GM19239 (cell line): ENCODE data around the gene GJA9.
"Not testable (repeated sequence)": the region's sequence is repeated elsewhere in the genome, so short reads cannot be mapped to it uniquely, and the experiment has no call there.

Source experiments
- DNase-seq: peaks from one replicate; pipeline ENCODE4 v3.0.0; 2011; ENCODE audit warnings: low spot score; ENCODE audit not compliant: insufficient read length
- FAIRE-seq: peaks from 2 replicates; lab custom pipeline; 2011; peaks lifted over from hg19 to GRCh38; lab: Jason Lieb, UNC

Gene GJA9

GRCh38 chr1:38885092-38885491 is 3.7 kb upstream of the GJA9 start:
- FAIRE-seq (no peak), DNase-seq (no peak)

GRCh38 chr1:38875811-38876210 is 5.6 kb downstream of the GJA9 start:
- DNase-seq (no peak), FAIRE-seq (no peak)

DNA sequence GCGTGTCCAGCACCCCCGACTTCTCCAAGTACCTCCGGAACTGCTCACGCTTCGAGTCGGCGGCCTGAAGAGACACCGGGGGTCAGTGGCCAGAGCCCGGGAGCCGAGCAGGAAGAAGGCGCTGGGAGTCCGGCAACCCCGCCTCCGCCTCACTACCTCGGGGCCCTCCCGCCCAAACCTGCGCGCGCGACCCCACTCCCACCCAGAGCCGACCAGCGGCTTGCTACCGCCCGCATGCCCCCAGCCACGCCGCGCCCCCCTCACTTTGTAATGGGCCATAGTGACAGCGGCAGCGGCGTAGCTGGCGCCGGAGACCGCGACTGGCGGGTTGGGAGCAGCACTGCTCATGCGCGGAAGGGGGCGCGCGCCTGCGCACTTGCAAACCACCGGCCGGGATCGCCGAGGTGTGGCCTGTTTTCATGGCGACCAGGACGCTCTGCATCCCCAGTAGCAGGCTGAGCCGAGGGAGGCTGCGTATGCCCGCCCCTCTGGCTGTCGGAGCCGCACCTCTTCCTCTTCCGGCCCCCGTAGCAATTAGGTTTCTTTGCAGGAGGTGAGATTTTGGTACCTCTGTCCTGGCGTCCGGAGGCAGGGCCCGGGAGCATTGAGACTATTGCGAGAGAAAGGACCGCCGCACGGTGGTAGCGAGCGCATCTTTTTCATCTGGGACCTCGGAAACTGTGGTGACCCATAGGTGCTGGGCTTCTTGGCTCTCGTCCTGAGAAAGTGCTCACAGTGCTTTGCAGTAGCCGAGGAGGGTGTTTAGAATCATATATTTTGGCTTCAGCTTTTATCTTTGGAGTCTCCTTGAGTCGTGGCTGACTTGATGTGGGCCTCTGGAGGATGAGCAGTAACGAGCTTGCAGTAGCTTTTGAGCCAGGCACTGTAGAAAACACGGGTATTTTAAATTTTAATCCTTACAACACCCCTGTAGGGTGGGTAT is 8.1 kb downstream of the GJA9 start, which contains the start of gene MYCBP:
Gene MYCBP (minus strand): TSS at position 322 of the 943 bp plus-strand sequence. CDS start 43 bp downstream, at position 279.
- FAIRE-seq (peak; percentile 95), DNase-seq (peak; percentile 95)

GRCh38 chr1:38872401-38873026 is 8.9 kb downstream of the GJA9 start:
- FAIRE-seq, result peak; percentile 63
- no peak for DNase-seq

GRCh38 chr1:38870996-38871395 is 10.4 kb downstream of the GJA9 start:
- FAIRE-seq, result no peak
- no peak for DNase-seq

DNA sequence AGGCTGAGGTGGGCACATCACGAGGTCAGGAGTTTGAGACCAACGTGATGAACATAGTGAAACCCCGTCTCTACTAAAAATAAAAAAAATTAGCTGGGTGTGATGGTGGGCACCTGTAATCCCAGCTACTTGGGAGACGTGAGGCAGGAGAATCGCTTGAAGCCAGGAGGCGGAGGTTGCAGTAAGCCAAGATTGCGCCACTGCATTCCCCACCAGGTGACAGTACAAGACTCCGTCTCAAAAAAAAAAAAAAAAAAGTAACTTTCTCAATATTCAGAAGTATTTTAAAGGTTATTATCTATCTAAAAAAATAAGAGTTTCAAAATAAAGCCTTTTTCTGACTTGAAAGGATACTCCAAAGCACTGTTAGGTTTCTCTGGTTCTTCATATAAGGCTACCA is 14.2 kb downstream of the GJA9 start:
- DNase-seq (no peak), FAIRE-seq (no peak)

DNA sequence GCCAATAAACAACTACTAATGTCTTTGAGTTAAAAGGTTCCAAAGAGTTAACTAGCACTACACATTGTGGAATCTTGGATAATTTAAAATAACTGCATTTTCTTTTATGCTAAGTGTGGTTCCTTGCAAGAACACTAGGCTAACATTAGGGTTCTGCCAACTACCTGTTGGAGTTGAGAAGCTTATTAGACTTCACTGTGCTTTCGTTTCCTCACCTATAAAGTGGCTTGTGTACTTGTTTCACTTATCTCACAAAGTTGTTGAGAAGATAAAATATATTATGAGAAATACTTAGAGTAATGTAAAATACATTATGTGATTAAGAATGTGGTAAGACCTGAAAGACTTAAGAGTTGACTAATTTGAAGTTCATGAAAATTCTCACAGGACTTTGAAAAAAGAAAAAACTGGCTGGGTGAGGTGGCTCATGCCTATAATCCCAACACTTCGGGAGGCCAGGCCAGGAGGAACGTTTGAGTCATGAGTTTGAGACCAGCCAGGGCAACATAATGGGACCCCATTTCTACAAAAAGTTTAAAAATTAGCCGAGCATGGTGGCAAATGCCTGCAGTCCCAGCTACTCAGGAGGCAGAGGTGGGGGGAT is 16.2 kb downstream of the GJA9 start:
- DNase-seq (no peak), FAIRE-seq (no peak)

DNA sequence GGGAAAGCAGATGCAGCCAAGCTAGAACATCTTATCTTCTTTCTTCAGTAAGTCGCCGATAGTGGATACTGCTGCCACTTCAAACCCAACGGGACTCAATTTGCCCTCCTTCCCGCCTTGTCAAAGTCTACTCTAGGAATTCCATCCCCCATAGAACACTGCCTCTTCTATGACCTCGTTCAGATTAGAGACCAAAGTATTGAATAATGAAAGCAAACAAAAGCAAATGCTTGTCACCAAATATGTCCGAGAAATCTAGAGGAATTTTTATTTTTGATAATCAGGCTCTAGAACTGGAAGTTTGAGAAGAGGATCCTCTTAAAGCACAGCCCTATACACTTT is 21.0 kb downstream of the GJA9 start:
- no peak for FAIRE-seq
- DNase-seq, result no peak

GRCh38 chr1:38859561-38860453 is 21.6 kb downstream of the GJA9 start, which contains the start of gene RRAGC:
Gene RRAGC (minus strand): TSS chr1:38859772. CDS start chr1:38859646, 126 bp downstream.
- FAIRE-seq, result peak; percentile 92
- DNase-seq, result peak; percentile 98

- DNase-seq (no peak), FAIRE-seq (peak; percentile 76)
These were observed 22.4 kb downstream of the GJA9 start for GRCh38 chr1:38858833-38859560.

- DNase-seq (no peak), FAIRE-seq (no peak)
These were observed 28.6 kb downstream of the GJA9 start for GRCh38 chr1:38852780-38853179.

GRCh38 chr1:38848071-38848470 is 33.3 kb downstream of the GJA9 start:
- no peak for DNase-seq
- FAIRE-seq, result no peak

DNA sequence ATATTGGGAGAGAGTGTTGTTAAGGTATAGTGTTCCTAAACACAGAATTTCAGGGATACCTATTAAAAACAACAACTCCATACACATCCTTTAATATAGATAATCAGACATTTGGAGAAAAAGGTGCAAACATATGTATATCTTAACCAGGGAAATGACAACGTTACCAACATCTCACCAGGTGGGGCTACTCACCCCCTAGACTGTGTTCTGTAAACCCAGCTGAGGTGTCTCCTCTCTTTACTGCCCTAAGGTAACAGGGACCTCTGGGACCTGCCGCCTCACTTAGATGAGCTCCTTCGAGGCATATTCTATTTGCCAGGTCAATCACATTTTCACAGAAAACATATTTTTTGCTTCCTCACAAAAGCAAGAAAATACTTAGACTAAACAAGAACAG is 35.2 kb downstream of the GJA9 start:
- FAIRE-seq (no peak), DNase-seq (no peak)

DNA sequence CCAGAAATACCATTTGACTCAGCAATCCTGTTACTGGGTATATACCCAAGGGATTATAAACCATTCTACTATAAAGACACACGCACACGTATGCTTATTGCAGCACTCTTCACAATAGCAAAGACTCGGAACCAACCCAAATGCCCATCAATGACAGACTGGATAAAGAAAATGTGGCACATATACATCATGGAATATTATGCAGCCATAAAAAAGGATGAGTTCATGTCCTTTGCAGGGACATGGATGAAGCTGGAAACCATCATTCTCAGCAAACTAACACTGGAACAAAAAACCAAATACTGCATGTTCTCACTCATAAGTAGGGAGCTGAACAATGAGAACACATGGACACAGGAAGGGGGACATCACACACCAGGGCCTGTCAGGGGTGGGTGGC is 36.3 kb downstream of the GJA9 start:
- DNase-seq, FAIRE-seq: not testable (repeated sequence)

GRCh38 chr1:38840281-38840680 is 41.1 kb downstream of the GJA9 start:
- no peak for DNase-seq
- no peak for FAIRE-seq

DNA sequence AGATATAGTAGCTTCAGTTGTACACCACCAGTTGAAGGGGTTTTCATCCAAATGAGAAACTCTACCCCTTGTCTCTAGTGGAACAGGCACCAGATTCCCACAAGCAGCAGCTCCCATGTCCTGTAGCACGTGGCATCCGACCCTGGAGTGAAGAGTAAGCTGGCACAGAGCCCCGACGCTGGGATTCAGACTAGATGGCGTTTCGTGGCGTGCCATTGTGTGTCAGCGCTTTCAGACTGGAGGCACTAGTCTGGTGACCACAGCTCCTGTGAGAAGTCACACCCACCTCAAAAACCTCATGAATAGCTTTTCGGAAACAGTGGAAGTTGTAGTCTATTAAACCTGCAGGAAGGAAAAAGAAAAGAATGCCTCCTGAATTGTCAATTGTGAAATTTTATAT is 42.0 kb downstream of the GJA9 start:
- DNase-seq, result no peak
- no peak for FAIRE-seq

- not testable (repeated sequence) for DNase-seq, FAIRE-seq
These were observed 45.1 kb downstream of the GJA9 start for GRCh38 chr1:38836316-38836715.

GRCh38 chr1:38834937-38835827 is 46.2 kb downstream of the GJA9 start:
- peak; percentile 99 for FAIRE-seq
- peak; percentile 76 for DNase-seq
